Lung (tissue), 12 donors: Measurements from ENCODE around the gene CDH23. TPM values are rescaled to one million over a fixed set of nuclear protein-coding genes. Genes with fewer than 3 reads are reported as not detected.

Experiments
- ATAC-seq: fragments of 200-7000 bp; cut with Tn5 transposase; one replicate; pipeline ENCODE4 v1.9.1; 2020; ENCODE audit warnings: moderate number of reproducible peaks; ENCODE audit not compliant: insufficient read depth, low FRiP score
- DNase-seq, 3 donors: peaks; one replicate each; pipeline ENCODE4 v3.0.0-alpha.2; 2013 to 2017
- H3K27ac ChIP-seq, 2 donors: one replicate each; pipeline ENCODE4 v1.5.1; 2013; ENCODE audit warnings: mild to moderate bottlenecking in 2 of 2, moderate library complexity in 2 of 2, control low read depth in 1 of 2, inconsistent platforms in 1 of 2, low read depth in 1 of 2, low read length in 1 of 2
- H3K27me3 ChIP-seq, 3 donors: one replicate each; pipeline ENCODE4 v1.5.1; 2013; ENCODE audit warnings: low read length in 2 of 3; ENCODE audit not compliant: control insufficient read depth in 3 of 3, insufficient read depth in 3 of 3
- H3K36me3 ChIP-seq, 4 donors: one replicate each; pipeline ENCODE4 v1.5.1; 2013; ENCODE audit warnings: low read length in 4 of 4, mild to moderate bottlenecking in 1 of 4, moderate library complexity in 1 of 4; ENCODE audit not compliant: control insufficient read depth in 4 of 4, insufficient read depth in 4 of 4
- H3K4me1 ChIP-seq, 5 donors: one replicate each; pipeline ENCODE4 v1.5.1; 2013; ENCODE audit warnings: low read length in 5 of 5, mild to moderate bottlenecking in 2 of 5, moderate library complexity in 1 of 5; ENCODE audit not compliant: control insufficient read depth in 5 of 5, insufficient read depth in 5 of 5
- H3K4me3 ChIP-seq: one replicate; pipeline ENCODE4 v1.5.1; 2013; ENCODE audit warnings: mild to moderate bottlenecking, control low read depth, moderate library complexity
- H3K9ac ChIP-seq, 2 donors: one replicate each; pipeline ENCODE4 v1.5.1; 2013; ENCODE audit warnings: low read length in 2 of 2, control low read depth in 1 of 2; ENCODE audit not compliant: insufficient read depth in 1 of 2
- H3K9me3 ChIP-seq, 4 donors: one replicate each; pipeline ENCODE4 v1.5.1; 2013; ENCODE audit warnings: low read length in 3 of 4, mild to moderate bottlenecking in 1 of 4, moderate library complexity in 1 of 4; ENCODE audit not compliant: control insufficient read depth in 4 of 4, insufficient read depth in 3 of 4
- CTCF ChIP-seq: IDR thresholded peaks from 2 replicates; pipeline ENCODE4 v1.5.1; 2012; ENCODE audit warnings: mild to moderate bottlenecking; ENCODE audit errors: control extremely low read depth, extremely low read depth
- WGBS, 2 donors: extraction: QIAGEN DNeasy Blood & Tissue Kit; methylation state at CpG; one replicate each; pipeline ENCODE4 v1.1.7; 2013; 5-methylcytosine and 5-hydroxymethylcytosine counted together
- polyA plus RNA-seq, 2 donors: library from polyadenylated mRNA; stranded (reverse); fragments of 200-250 nt; gene quantifications; one replicate each; pipeline ENCODE4 v1.2.1, GENCODE V29; 2013
- total RNA-seq, 2 donors: library from RNA; depleted of rRNA in 1 of 2; stranded (reverse); fragments of >200 nt in 1 of 2; gene quantifications; one replicate each; pipeline ENCODE4 v1.2.1, GENCODE V29; 2014 to 2021
- donor health status: control.
- donor health status: control.
- donor health status: Bipolar disorder and iron deficiency.
- donor health status: healthy.
- donor health status: DM: yes; HTN: yes; CAD: no.

Gene CDH23
- total and polyA plus RNA-seq, 4 donors: 4.5 to 29.5 (median 6.0) TPM

GRCh38 chr10:71504168-71504567 lies 107.4 kb downstream of the CDH23 start:
- Histone ChIP-seq H3K27me3 (no peaks in the 10 kb centered on the region), H3K36me3 (no peaks in the 10 kb centered on the region), H3K9ac (no peak overlapping the region), H3K4me3 (no peak overlapping the region), H3K9me3 (no peaks in the 10 kb centered on the region), H3K27ac (no peak overlapping the region), H3K4me1 (peaks cover 0 to 7% (median 0%) of the 10 kb centered on the region in 5 donors)
- ATAC-seq: no peak
- WGBS, 2 donors: 79 to 83% methylated on average over 2 of the region's 2 CpGs
- DNase-seq: no peak
- TF ChIP-seq CTCF: no peak

- Histone ChIP-seq H3K4me1 (peaks cover 0 to 7% (median 0%) of the 10 kb centered on the region in 5 donors), H3K9ac (no peak overlapping the region), H3K9me3 (no peaks in the 10 kb centered on the region), H3K4me3 (no peak overlapping the region), H3K27me3 (no peaks in the 10 kb centered on the region), H3K27ac (no peak overlapping the region), H3K36me3 (no peaks in the 10 kb centered on the region)
- no peak for ATAC-seq
- DNase-seq: no peak
- 76 to 89% methylated on average over 5 of the region's 5 CpGs for WGBS, 2 donors
- no peak for TF ChIP-seq CTCF
Measured at GRCh38 chr10:71504570-71504969, 107.8 kb downstream of the CDH23 start.

GRCh38 chr10:71505862-71506261 lies 109.1 kb downstream of the CDH23 start:
- no peak overlapping the region for H3K4me3 ChIP-seq
- peaks cover 0 to 7% (median 0%) of the 10 kb centered on the region in 5 donors for H3K4me1 ChIP-seq
- 96 to 99% methylated on average over 3 of the region's 3 CpGs for WGBS, 2 donors
- no peak overlapping the region for H3K27ac ChIP-seq
- H3K9ac ChIP-seq: no peak overlapping the region
- H3K36me3 ChIP-seq: no peaks in the 10 kb centered on the region
- no peak for DNase-seq
- ATAC-seq: no peak
- no peaks in the 10 kb centered on the region for H3K27me3 ChIP-seq
- TF ChIP-seq CTCF: no peak
- H3K9me3 ChIP-seq: no peaks in the 10 kb centered on the region

GRCh38 chr10:71509444-71509843 lies 112.7 kb downstream of the CDH23 start:
- DNase-seq: no peak
- H3K36me3 ChIP-seq: no peaks in the 10 kb centered on the region
- H3K27ac ChIP-seq: no peak overlapping the region
- H3K9ac ChIP-seq: no peak overlapping the region
- no peaks in the 10 kb centered on the region for H3K9me3 ChIP-seq
- H3K4me3 ChIP-seq: no peak overlapping the region
- ATAC-seq: no peak
- no peak for TF ChIP-seq CTCF
- 75 to 100% methylated on average over 2 of the region's 2 CpGs for WGBS, 2 donors
- H3K4me1 ChIP-seq: peaks cover 0 to 14% (median 0%) of the 10 kb centered on the region in 5 donors
- no peaks in the 10 kb centered on the region for H3K27me3 ChIP-seq
